ENCODE measurements around the gene PDIK1L.

PDIK1L gene

GRCh38 chr1:26164036-26164860 lies 52.6 kb downstream of the PDIK1L start:
- no peaks in the 10 kb centered on the region; the same call in none of the 2 replicates for H3K27me3 ChIP-seq (replicated peaks; ENCODE audit: control insufficient read depth, insufficient read depth, low read length)
- H3K4me3 ChIP-seq (replicated peaks; ENCODE audit: low read depth, low read length): peak overlapping the region; percentile 37
- TF ChIP-seq CTCF (IDR thresholded peaks at IDR 0.05; ENCODE audit: insufficient read depth, low read length, poor library complexity, severe bottlenecking): peak; percentile 17
- H3K36me3 ChIP-seq (ENCODE audit: control insufficient read depth, insufficient read depth, low read length): no peaks in the 10 kb centered on the region
- DNase-seq (ENCODE audit: extremely low read depth, insufficient read length): no peak

GRCh38 chr1:26164861-26165842 lies 53.5 kb downstream of the PDIK1L start:
- no peak overlapping the region for H3K4me3 ChIP-seq (replicated peaks; ENCODE audit: low read depth, low read length)
- no peaks in the 10 kb centered on the region; the same call in none of the 2 replicates for H3K27me3 ChIP-seq (replicated peaks; ENCODE audit: control insufficient read depth, insufficient read depth, low read length)
- no peak for DNase-seq (ENCODE audit: extremely low read depth, insufficient read length)

GRCh38 chr1:26166719-26167281 lies 55.2 kb downstream of the PDIK1L start:
- no peak for TF ChIP-seq CTCF (IDR thresholded peaks at IDR 0.05; ENCODE audit: insufficient read depth, low read length, poor library complexity, severe bottlenecking)
- no peaks in the 10 kb centered on the region for H3K36me3 ChIP-seq (ENCODE audit: control insufficient read depth, insufficient read depth, low read length)
- no peaks in the 10 kb centered on the region; the same call in 1 of the 2 replicates for H3K27me3 ChIP-seq (replicated peaks; ENCODE audit: control insufficient read depth, insufficient read depth, low read length)
- DNase-seq (ENCODE audit: extremely low read depth, insufficient read length): no peak
- H3K4me3 ChIP-seq (replicated peaks; ENCODE audit: low read depth, low read length): no peak overlapping the region

More at GRCh38 chr1:26164861-26165842, 53.5 kb downstream of the PDIK1L start:
- no peak for TF ChIP-seq CTCF (IDR thresholded peaks at IDR 0.05; ENCODE audit: insufficient read depth, low read length, poor library complexity, severe bottlenecking)
- H3K36me3 ChIP-seq (ENCODE audit: control insufficient read depth, insufficient read depth, low read length): no peaks in the 10 kb centered on the region

GRCh38 chr1:26168410-26169197 lies 57.0 kb downstream of the PDIK1L start, which contains the start of gene C1orf232:
C1orf232 (minus strand) TSS chr1:26168963; CDS start chr1:26168499, 464 bp downstream.
- Histone ChIP-seq H3K27me3 (replicated peaks; ENCODE audit: control insufficient read depth, insufficient read depth, low read length) (no peaks in the 10 kb centered on the region; the same call in 1 of the 2 replicates), H3K36me3 (ENCODE audit: control insufficient read depth, insufficient read depth, low read length) (no peaks in the 10 kb centered on the region), H3K4me3 (replicated peaks; ENCODE audit: low read depth, low read length) (peak within 1 kb of the TSS; percentile 88)
- no peak for TF ChIP-seq CTCF (IDR thresholded peaks at IDR 0.05; ENCODE audit: insufficient read depth, low read length, poor library complexity, severe bottlenecking)
- DNase-seq (ENCODE audit: extremely low read depth, insufficient read length): no peak

GRCh38 chr1:26169198-26169554 lies 57.6 kb downstream of the PDIK1L start:
- no peak for DNase-seq (ENCODE audit: extremely low read depth, insufficient read length)
- Histone ChIP-seq H3K4me3 (replicated peaks; ENCODE audit: low read depth, low read length) (no peak overlapping the region), H3K36me3 (ENCODE audit: control insufficient read depth, insufficient read depth, low read length) (no peaks in the 10 kb centered on the region), H3K27me3 (replicated peaks; ENCODE audit: control insufficient read depth, insufficient read depth, low read length) (no peaks in the 10 kb centered on the region; the same call in 1 of the 2 replicates)
- TF ChIP-seq CTCF (IDR thresholded peaks at IDR 0.05; ENCODE audit: insufficient read depth, low read length, poor library complexity, severe bottlenecking): no peak

All from GM06990 (cell line).